Breast epithelium (tissue), 3 donors: Measurements from ENCODE around the gene DPEP1.
"Not testable (repeated sequence)": the region's sequence is repeated elsewhere in the genome, so short reads cannot be mapped to it uniquely, and the experiment has no call there.

Experiments
- CTCF ChIP-seq, 3 donors: fragments of 450-650 bp; IDR thresholded peaks; one replicate each; pipeline ENCODE4 v1.5.1; 2016 to 2017; ENCODE audit warnings: antibody characterized with exemption in 3 of 3, mild to moderate bottlenecking in 3 of 3, moderate library complexity in 3 of 3
- POLR2A ChIP-seq: fragments of 450-650 bp; IDR thresholded peaks from one replicate; pipeline ENCODE4 v1.6.1; 2016; ENCODE audit warnings: antibody characterized with exemption, mild to moderate bottlenecking, moderate library complexity
- POLR2AphosphoS5 ChIP-seq, 3 donors: sonication (generic); formaldehyde crosslinking; IDR thresholded peaks; one replicate each; pipeline ENCODE4 v1.6.1; 2017; ENCODE audit warnings: antibody characterized with exemption in 3 of 3

GRCh38 chr16:89664238-89664637 lies 50.8 kb downstream of the DPEP1 start:
- not testable (repeated sequence) for TF ChIP-seq CTCF (IDR thresholded peaks at IDR 0.05); POLR2A; POLR2AphosphoS5 (IDR thresholded peaks at IDR 0.05)
